ENCODE results near the gene XPO5. TPM values are rescaled to one million over a fixed set of nuclear protein-coding genes. Genes with fewer than 3 reads are reported as not detected.

Gene XPO5
- polyA plus RNA-seq, 1 of the 3 experiments (the other 2 are of a cell fraction), result 29.5 TPM

GRCh38 chr6:43621078-43621835 is 45.4 kb upstream of the XPO5 start:
- H3K27me3 ChIP-seq (ENCODE audit: insufficient read depth), result no peaks in the 10 kb centered on the region
- ChIA-PET POLR2A (interaction anchor here (2.6 kb wide), 1 partner anchor 8 kb away, joined by 15 read pairs; the partner anchor contains the start of gene GTPBP2), CTCF (interaction anchor here (1.0 to 6.4 kb wide), 4 partner anchors 13 to 148 kb away, joined by 3 to 39 read pairs (median 4); partner anchors contain the start of gene VEGFA)
- DNase-seq, result no peak
- no peaks in the 10 kb centered on the region for H4K20me1 ChIP-seq (ENCODE audit: insufficient read depth)
- H3K79me2 ChIP-seq (ENCODE audit: insufficient read depth), result peaks cover 15% of the 10 kb centered on the region
- peaks cover 39% of the 10 kb centered on the region for H3F3A ChIP-seq (replicated peaks; ENCODE audit: insufficient read depth)
- no peak overlapping the region for H3K4me2 ChIP-seq
- H2AFZ ChIP-seq (ENCODE audit: low read depth), result no peak overlapping the region
- H3K9me2 ChIP-seq, result no peaks in the 10 kb centered on the region
- H3K9me3 ChIP-seq, result no peaks in the 10 kb centered on the region
- 94% methylated on average over 4 of the region's 12 CpGs for WGBS (ENCODE audit: low lambda C conversion rate)
- no peak overlapping the region for H3K4me3 ChIP-seq (ENCODE audit: low read depth in 2 of 2, low read length in 1 of 2)
- 0 out of 2 replicates have a peak, but pooled peaks have one; percentile 6 for TF ChIP-seq POLR2AphosphoS5 (IDR thresholded peaks at IDR 0.05; ENCODE audit: low read depth, low read length)
- TF ChIP-seq, protein P1, sequence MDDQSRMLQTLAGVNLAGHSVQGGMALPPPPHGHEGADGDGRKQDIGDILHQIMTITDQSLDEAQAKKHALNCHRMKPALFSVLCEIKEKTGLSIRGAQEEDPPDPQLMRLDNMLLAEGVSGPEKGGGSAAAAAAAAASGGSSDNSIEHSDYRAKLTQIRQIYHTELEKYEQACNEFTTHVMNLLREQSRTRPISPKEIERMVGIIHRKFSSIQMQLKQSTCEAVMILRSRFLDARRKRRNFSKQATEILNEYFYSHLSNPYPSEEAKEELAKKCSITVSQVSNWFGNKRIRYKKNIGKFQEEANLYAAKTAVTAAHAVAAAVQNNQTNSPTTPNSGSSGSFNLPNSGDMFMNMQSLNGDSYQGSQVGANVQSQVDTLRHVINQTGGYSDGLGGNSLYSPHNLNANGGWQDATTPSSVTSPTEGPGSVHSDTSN (IDR thresholded peaks at IDR 0.05), result no peak
- H3K27ac ChIP-seq (ENCODE audit: low read depth in 2 of 2, low read length in 1 of 2), result no peak overlapping the region
- H3K4me1 ChIP-seq (ENCODE audit: control insufficient read depth in 1 of 2, insufficient read depth in 2 of 2, low read depth in 1 of 2, low read length in 1 of 2), result peaks cover 0 to 3% of the 10 kb centered on the region in 2 experiments; a peak in 1 of 4 replicates
- H3K9ac ChIP-seq, result no peak overlapping the region
- H3K36me3 ChIP-seq (replicated peaks in 1 of 2; ENCODE audit: control insufficient read depth in 1 of 2, insufficient read depth in 2 of 2, low read length in 1 of 2), result peaks cover 64 to 68% of the 10 kb centered on the region in 2 experiments

DNA sequence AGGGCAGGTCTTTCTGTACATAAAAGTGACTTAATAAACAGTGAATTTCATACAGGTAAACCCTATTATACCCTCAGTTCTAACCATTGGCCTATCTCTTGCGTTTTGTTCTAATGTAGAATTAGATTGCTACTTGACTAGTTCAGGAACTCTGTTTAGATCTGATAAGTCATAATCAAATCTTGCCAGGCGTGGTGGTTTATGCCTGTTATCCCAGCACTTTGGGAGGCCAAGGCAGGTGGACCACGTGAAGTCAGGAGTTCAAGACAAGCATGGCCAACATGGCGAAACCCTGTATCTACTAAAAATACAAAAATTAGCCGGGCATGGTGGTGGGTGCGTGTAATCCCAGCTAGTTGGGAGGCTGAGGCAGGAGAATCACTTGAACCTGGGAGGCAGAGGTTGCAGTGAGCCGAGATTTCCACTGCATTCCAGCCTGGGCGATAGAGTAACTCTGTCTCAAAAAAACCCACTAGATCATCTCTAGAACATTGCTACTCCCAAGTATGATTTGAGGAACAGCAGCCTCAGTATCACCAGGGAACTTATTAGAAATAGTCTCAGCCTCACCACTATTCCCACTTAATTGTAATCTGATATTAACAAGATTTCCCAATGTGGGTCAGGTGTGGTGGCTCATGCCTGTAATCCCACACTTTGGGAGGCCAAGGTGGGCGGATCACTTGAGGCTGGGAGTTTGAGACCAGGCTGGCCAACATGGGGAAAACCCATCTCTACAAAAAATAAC is 41.1 kb upstream of the XPO5 start:
- Histone ChIP-seq H3K9me3 (no peaks in the 10 kb centered on the region), H3K36me3 (replicated peaks in 1 of 2; ENCODE audit: control insufficient read depth in 1 of 2, insufficient read depth in 2 of 2, low read length in 1 of 2) (peaks cover 36 to 64% of the 10 kb centered on the region in 2 experiments), H3K9me2 (no peaks in the 10 kb centered on the region), H3F3A (replicated peaks; ENCODE audit: insufficient read depth) (peaks cover 39% of the 10 kb centered on the region), H3K27me3 (ENCODE audit: insufficient read depth) (no peaks in the 10 kb centered on the region), H2AFZ (ENCODE audit: low read depth) (no peak overlapping the region), H3K9ac (no peak overlapping the region), H3K79me2 (ENCODE audit: insufficient read depth) (no peaks in the 10 kb centered on the region), H3K4me3 (ENCODE audit: low read depth in 2 of 2, low read length in 1 of 2) (no peak overlapping the region), H4K20me1 (ENCODE audit: insufficient read depth) (no peaks in the 10 kb centered on the region), H3K27ac (ENCODE audit: low read depth in 2 of 2, low read length in 1 of 2) (no peak overlapping the region), H3K4me2 (no peak overlapping the region), H3K4me1 (ENCODE audit: control insufficient read depth in 1 of 2, insufficient read depth in 2 of 2, low read depth in 1 of 2, low read length in 1 of 2) (no peaks in the 10 kb centered on the region; a peak in 1 of 4 replicates)
- no peak for TF ChIP-seq POLR2AphosphoS5 (IDR thresholded peaks at IDR 0.05; ENCODE audit: low read depth, low read length)
- ChIA-PET POLR2A (interaction anchor here (1.3 to 1.8 kb wide), 2 partner anchors 10 to 13 kb away, joined by 3 to 6 read pairs; partner anchors contain the start of gene GTPBP2), CTCF (interaction anchor here (0.9 to 6.4 kb wide), 4 partner anchors 8 to 152 kb away, joined by 3 to 39 read pairs (median 4); no protein-coding TSS in a partner anchor)
- WGBS (ENCODE audit: low lambda C conversion rate), result 91% methylated on average over 9 of the region's 9 CpGs
- no peak for DNase-seq

DNA sequence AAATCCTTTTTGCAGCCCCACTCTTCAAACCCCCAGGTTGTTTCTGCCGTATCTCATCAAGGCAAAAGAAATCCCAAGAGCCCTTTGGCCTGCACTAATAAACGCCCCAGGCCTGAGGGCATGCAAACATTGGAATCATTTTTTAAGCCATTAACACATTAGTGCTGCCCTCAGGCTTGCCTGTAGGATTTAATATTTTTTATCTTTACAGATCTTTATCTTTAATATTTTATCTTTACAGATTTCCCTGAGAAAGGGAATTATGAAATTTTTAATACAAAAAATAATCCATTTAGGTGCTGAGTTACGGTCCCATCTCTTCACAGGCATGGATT is 38.5 kb upstream of the XPO5 start:
- Histone ChIP-seq H3K79me2 (ENCODE audit: insufficient read depth) (0 out of 2 replicates have a peak, but pooled peaks cover 5% of the 10 kb centered on the region), H3K9me2 (no peaks in the 10 kb centered on the region), H3F3A (replicated peaks; ENCODE audit: insufficient read depth) (peaks cover 22% of the 10 kb centered on the region), H3K27ac (ENCODE audit: low read depth in 2 of 2, low read length in 1 of 2) (no peak overlapping the region), H4K20me1 (ENCODE audit: insufficient read depth) (no peaks in the 10 kb centered on the region), H3K27me3 (ENCODE audit: insufficient read depth) (no peaks in the 10 kb centered on the region), H3K36me3 (replicated peaks in 1 of 2; ENCODE audit: control insufficient read depth in 1 of 2, insufficient read depth in 2 of 2, low read length in 1 of 2) (peaks cover 32 to 61% of the 10 kb centered on the region in 2 experiments), H3K4me2 (no peak overlapping the region), H2AFZ (ENCODE audit: low read depth) (no peak overlapping the region), H3K4me1 (ENCODE audit: control insufficient read depth in 1 of 2, insufficient read depth in 2 of 2, low read depth in 1 of 2, low read length in 1 of 2) (no peaks in the 10 kb centered on the region; a peak in 1 of 4 replicates), H3K9ac (no peak overlapping the region), H3K9me3 (no peaks in the 10 kb centered on the region), H3K4me3 (ENCODE audit: low read depth in 2 of 2, low read length in 1 of 2) (no peak overlapping the region)
- ChIA-PET CTCF (interaction anchor here (1.2 to 3.4 kb wide), 3 partner anchors 16 to 465 kb away, joined by 4 to 13 read pairs (median 12); no protein-coding TSS in a partner anchor), POLR2A (interaction anchor here (0.8 to 1.5 kb wide), 2 partner anchors 13 to 15 kb away, joined by 5 to 6 read pairs; partner anchors contain the start of gene GTPBP2)
- 83% methylated on average over 3 of the region's 3 CpGs for WGBS (ENCODE audit: low lambda C conversion rate)
- DNase-seq, result no peak
- TF ChIP-seq YY1 (IDR thresholded peaks at IDR 0.05; ENCODE audit: low read depth), result no peak
- no peak for TF ChIP-seq CHD2 (IDR thresholded peaks at IDR 0.05; ENCODE audit: low read length, partially characterized antibody)
- no peak for TF ChIP-seq NFIC (IDR thresholded peaks at IDR 0.05; ENCODE audit: borderline replicate concordance)
- no peak for TF ChIP-seq RXRA (IDR thresholded peaks at IDR 0.05; ENCODE audit: borderline replicate concordance, low read depth)
- no peak for TF ChIP-seq TAF1 (IDR thresholded peaks at IDR 0.05; ENCODE audit: borderline replicate concordance, low read depth, low read length)
- no peak for TF ChIP-seq EZH2phosphoT487 (IDR thresholded peaks at IDR 0.05; ENCODE audit: borderline replicate concordance, low read depth)
- TF ChIP-seq ZBTB33 (IDR thresholded peaks at IDR 0.05; ENCODE audit: borderline replicate concordance, low read depth), result no peak
- no peak for TF ChIP-seq MAX (IDR thresholded peaks at IDR 0.05; ENCODE audit: low read depth)
- no peak for TF ChIP-seq TCF12 (IDR thresholded peaks at IDR 0.05)
- no peak for TF ChIP-seq RCOR1 (IDR thresholded peaks at IDR 0.05; ENCODE audit: low read length)
- no peak for TF ChIP-seq POLR2AphosphoS5 (IDR thresholded peaks at IDR 0.05; ENCODE audit: low read depth, low read length)
- TF ChIP-seq, protein P2, sequence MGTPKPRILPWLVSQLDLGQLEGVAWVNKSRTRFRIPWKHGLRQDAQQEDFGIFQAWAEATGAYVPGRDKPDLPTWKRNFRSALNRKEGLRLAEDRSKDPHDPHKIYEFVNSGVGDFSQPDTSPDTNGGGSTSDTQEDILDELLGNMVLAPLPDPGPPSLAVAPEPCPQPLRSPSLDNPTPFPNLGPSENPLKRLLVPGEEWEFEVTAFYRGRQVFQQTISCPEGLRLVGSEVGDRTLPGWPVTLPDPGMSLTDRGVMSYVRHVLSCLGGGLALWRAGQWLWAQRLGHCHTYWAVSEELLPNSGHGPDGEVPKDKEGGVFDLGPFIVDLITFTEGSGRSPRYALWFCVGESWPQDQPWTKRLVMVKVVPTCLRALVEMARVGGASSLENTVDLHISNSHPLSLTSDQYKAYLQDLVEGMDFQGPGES (IDR thresholded peaks at IDR 0.05; ENCODE audit: low read depth, low read length), result no peak
